Erythroblast (primary cell): ENCODE data around the gene TJAP1.

Source experiments
- GATA1 ChIP-seq: IDR thresholded peaks from 2 replicates; pipeline ENCODE4 v1.6.1; 2011; ENCODE audit warnings: low read depth, mild to moderate bottlenecking, control low read depth, low read length, moderate library complexity
- POLR2A ChIP-seq: IDR thresholded peaks from 2 replicates; pipeline ENCODE4 v1.6.1; 2011; ENCODE audit warnings: mild to moderate bottlenecking, low read length

DNA sequence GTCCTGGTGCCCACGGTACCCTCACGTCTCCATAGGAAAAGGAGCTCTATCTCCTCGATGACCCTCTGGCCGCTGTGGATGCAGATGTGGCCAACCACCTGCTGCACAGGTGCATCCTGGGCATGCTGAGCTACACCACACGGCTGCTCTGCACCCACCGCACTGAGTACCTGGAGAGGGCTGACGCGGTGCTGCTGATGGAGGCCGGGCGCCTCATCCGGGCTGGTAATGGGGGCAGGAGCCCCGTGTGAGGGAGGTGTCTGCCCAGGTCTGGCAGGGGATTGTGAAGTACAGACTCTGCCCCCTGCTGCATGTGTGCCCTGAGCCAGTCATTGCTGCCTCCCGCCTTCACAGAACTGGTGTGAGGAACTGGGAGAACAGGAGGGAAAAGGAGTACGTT lies 34.4 kb upstream of the TJAP1 start:
- no peak for TF ChIP-seq POLR2A
- TF ChIP-seq GATA1: no peak
